ENCODE measurements around the gene EXOC7.

DNA sequence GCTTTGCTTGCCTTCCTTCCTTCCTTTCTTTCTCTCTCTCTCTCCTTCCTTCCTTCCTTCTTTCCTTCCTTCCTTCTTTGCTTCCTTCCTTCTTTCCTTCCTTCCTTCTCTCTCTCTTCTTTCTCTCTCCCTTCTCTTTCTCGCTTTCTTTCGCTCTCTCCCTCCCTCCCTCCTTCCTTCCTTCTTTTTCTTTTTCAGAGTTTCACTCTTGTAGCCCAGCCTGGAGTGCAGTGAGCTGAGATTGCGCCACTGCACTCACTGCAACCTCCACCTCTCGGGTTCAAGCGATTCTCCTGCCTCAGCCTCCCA, 19.6 kb upstream of the EXOC7 start:
- TF ChIP-seq, protein P1, sequence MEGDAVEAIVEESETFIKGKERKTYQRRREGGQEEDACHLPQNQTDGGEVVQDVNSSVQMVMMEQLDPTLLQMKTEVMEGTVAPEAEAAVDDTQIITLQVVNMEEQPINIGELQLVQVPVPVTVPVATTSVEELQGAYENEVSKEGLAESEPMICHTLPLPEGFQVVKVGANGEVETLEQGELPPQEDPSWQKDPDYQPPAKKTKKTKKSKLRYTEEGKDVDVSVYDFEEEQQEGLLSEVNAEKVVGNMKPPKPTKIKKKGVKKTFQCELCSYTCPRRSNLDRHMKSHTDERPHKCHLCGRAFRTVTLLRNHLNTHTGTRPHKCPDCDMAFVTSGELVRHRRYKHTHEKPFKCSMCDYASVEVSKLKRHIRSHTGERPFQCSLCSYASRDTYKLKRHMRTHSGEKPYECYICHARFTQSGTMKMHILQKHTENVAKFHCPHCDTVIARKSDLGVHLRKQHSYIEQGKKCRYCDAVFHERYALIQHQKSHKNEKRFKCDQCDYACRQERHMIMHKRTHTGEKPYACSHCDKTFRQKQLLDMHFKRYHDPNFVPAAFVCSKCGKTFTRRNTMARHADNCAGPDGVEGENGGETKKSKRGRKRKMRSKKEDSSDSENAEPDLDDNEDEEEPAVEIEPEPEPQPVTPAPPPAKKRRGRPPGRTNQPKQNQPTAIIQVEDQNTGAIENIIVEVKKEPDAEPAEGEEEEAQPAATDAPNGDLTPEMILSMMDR (IDR thresholded peaks at IDR 0.05) = no peak
- no peak for TF ChIP-seq POLR2A (IDR thresholded peaks at IDR 0.05)
